Tibial nerve (tissue), 4 donors: ENCODE measurements around the gene STARD8. TPM values are rescaled to one million over a fixed set of nuclear protein-coding genes. Genes with fewer than 3 reads are reported as not detected.
"Not testable (repeated sequence)": the region's sequence is repeated elsewhere in the genome, so short reads cannot be mapped to it uniquely, and the experiment has no call there.

Experiments used
- DNase-seq, 2 donors: peaks; one replicate each; pipeline ENCODE4 v3.0.0-alpha.2; 2019; ENCODE audit warnings: low spot score in 2 of 2
- H3K27ac ChIP-seq, 4 donors: fragments of 200-600 bp; sonication (generic) in 3 of 4; one replicate each; pipeline ENCODE4 v1.5.1; 2017 to 2019; ENCODE audit warnings: mild to moderate bottlenecking in 1 of 4
- H3K27me3 ChIP-seq, 2 donors: fragments of 200-600 bp; sonication (generic) in 1 of 2; one replicate each; pipeline versions ENCODE4 v1.5.1 to v1.6.0; 2017 to 2019
- H3K36me3 ChIP-seq, 3 donors: fragments of 200-600 bp; sonication (generic); one replicate each; pipeline ENCODE4 v1.5.1; 2018 to 2019
- H3K4me1 ChIP-seq, 4 donors: fragments of 200-600 bp; sonication (generic) in 3 of 4; one replicate each; pipeline ENCODE4 v1.5.1; 2017 to 2019
- H3K4me3 ChIP-seq, 4 donors: fragments of 200-600 bp; sonication (generic) in 3 of 4; one replicate each; pipeline ENCODE4 v1.5.1; 2017 to 2019; ENCODE audit warnings: mild to moderate bottlenecking in 1 of 4, moderate library complexity in 1 of 4
- H3K9me3 ChIP-seq, 4 donors: fragments of 200-600 bp; sonication (generic) in 3 of 4; one replicate each; pipeline ENCODE4 v1.5.1; 2017 to 2019
- EP300 ChIP-seq, 2 donors: sonication (generic); formaldehyde crosslinking; IDR thresholded peaks; one replicate each; pipeline ENCODE4 v1.6.1; 2017; ENCODE audit warnings: antibody characterized with exemption in 2 of 2, mild to moderate bottlenecking in 1 of 2
- POLR2A ChIP-seq, 2 donors: fragments of 450-650 bp; IDR thresholded peaks; one replicate each; pipeline ENCODE4 v1.6.1; 2017; ENCODE audit warnings: antibody characterized with exemption in 2 of 2, mild to moderate bottlenecking in 2 of 2, moderate library complexity in 2 of 2
- WGBS, 2 donors: methylation state at CpG; one replicate each; pipeline ENCODE4 v1.1.5; 2018; 5-methylcytosine and 5-hydroxymethylcytosine counted together
- total RNA-seq, 4 donors: library from RNA; depleted of rRNA; stranded (reverse); fragments of >200 nt; gene quantifications; one replicate each; pipeline ENCODE4 v1.1.0, GENCODE V29; 2016
- TF ChIP-seq, protein P1 (sequence below), 5 experiments: fragments of 200-600 bp in 3 of 5; fragments of 450-650 bp in 2 of 5; sonication (generic) in 3 of 5; IDR thresholded peaks; one replicate each; pipeline ENCODE4 v1.5.1; 2016 to 2019; ENCODE audit warnings: antibody characterized with exemption in 5 of 5, mild to moderate bottlenecking in 3 of 5, moderate library complexity in 2 of 5

Gene STARD8
- total RNA-seq, 4 donors from 2014 or later: 20.7 to 30.8 (median 22.0) TPM

DNA sequence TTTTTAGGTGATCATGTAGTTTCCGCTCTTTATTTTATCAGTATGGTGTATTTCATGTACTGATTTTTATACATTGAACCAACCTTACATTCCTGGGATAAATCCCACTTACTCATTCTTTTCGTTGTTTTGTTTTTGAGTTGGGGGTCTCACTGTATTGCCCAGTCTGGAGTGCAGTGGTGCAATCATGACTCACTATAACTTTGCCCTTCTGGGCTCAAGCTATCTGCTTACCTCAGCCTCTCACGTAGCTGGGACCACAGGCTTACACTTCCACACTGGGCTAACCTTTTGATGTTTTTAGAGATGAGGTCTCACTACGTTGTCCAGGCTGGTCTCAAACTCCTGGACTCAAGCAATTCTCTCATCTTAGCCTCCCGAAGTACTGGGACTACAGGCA lies 19.5 kb upstream of the STARD8 start:
- 77 to 96% methylated on average over 5 of the region's 5 CpGs for WGBS, 2 donors
- Histone ChIP-seq H3K36me3 (no peaks in the 10 kb centered on the region), H3K27ac (no peak overlapping the region), H3K4me1 (no peaks in the 10 kb centered on the region), H3K4me3 (no peak overlapping the region), H3K27me3 (peaks cover 0 to 9% of the 10 kb centered on the region in 2 donors), H3K9me3 (no peaks in the 10 kb centered on the region)
- DNase-seq: no peak
- TF ChIP-seq, protein P1, sequence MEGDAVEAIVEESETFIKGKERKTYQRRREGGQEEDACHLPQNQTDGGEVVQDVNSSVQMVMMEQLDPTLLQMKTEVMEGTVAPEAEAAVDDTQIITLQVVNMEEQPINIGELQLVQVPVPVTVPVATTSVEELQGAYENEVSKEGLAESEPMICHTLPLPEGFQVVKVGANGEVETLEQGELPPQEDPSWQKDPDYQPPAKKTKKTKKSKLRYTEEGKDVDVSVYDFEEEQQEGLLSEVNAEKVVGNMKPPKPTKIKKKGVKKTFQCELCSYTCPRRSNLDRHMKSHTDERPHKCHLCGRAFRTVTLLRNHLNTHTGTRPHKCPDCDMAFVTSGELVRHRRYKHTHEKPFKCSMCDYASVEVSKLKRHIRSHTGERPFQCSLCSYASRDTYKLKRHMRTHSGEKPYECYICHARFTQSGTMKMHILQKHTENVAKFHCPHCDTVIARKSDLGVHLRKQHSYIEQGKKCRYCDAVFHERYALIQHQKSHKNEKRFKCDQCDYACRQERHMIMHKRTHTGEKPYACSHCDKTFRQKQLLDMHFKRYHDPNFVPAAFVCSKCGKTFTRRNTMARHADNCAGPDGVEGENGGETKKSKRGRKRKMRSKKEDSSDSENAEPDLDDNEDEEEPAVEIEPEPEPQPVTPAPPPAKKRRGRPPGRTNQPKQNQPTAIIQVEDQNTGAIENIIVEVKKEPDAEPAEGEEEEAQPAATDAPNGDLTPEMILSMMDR (IDR thresholded peaks at IDR 0.05): no peak
- TF ChIP-seq POLR2A (IDR thresholded peaks at IDR 0.05) (no peak), EP300 (IDR thresholded peaks at IDR 0.05) (no peak)

DNA sequence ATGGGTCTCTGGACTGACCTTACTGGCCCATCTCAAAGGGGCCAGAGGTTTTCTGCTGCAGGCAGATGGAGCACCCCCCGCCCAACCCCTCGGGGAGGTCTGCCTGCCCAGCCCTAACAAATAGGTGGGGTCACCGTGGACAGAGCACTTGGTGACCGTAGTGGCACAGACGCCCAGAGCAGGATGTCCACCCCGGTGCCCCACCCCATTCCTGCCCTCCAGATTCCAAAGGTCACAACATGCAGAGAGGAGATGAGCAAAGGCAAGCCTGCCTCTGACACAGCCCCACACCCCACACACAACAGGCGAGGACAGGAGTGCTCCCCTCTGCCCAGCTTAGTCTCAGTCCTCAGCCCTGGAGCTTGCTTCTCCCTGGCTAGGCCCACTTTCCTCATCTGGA lies 17.5 kb upstream of the STARD8 start:
- not testable (repeated sequence) for H3K27me3 ChIP-seq, H3K27ac ChIP-seq, H3K4me1 ChIP-seq, H3K9me3 ChIP-seq, H3K36me3 ChIP-seq, H3K4me3 ChIP-seq, DNase-seq
- no CpG with 5 or more reads among the region's 7 CpGs for WGBS, 2 donors

DNA sequence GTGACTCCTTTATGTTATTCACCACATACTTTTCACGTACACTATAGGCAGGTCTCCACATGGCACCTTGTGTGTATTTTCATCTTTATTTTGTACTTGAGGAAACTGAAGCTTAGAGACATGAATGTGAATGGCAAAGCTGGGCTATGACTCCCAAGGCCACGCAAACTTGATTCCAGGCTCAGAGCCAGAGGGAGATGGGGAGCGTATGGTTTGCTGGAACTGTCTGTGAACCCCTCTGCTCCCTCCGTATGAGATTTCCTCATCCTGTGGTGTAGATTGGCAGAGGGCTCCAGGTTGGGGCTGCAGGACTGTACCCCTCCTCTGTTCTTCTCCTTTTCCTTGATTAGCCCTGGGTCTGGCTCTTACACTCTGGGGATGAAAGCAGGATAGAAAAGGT lies 16.1 kb upstream of the STARD8 start:
- H3K36me3 ChIP-seq: no peaks in the 10 kb centered on the region
- DNase-seq: no peak
- peaks cover 0 to under 1% of the 10 kb centered on the region in 2 donors for H3K27me3 ChIP-seq
- H3K27ac ChIP-seq: no peak overlapping the region
- no peaks in the 10 kb centered on the region for H3K4me1 ChIP-seq
- 55 to 67% methylated on average over 4 of the region's 4 CpGs for WGBS, 2 donors
- TF ChIP-seq EP300 (IDR thresholded peaks at IDR 0.05) (no peak), POLR2A (IDR thresholded peaks at IDR 0.05) (no peak)
- TF ChIP-seq, protein P1 (IDR thresholded peaks at IDR 0.05): no peak
- H3K4me3 ChIP-seq: no peak overlapping the region
- no peaks in the 10 kb centered on the region for H3K9me3 ChIP-seq

DNA sequence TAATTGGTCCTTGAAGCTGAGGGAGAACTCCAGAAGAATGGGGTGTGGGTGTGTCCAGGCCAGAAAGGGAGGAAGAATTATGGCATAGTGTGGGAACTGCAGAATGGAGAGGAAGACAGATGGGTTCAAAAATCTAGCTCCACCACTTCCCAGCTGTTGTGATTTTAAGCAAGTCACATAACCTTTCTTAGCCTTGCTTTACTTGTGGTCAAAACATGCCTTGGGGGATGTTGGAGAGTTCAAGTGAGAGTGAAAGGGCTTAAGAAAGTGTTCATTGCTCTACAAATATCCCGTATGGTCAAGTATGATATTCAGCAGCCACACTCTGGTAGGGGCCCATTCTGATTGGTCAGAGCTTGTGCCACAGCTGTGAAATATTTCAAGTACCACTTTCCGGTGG lies 15.0 kb upstream of the STARD8 start:
- Histone ChIP-seq H3K36me3 (no peaks in the 10 kb centered on the region), H3K9me3 (no peaks in the 10 kb centered on the region), H3K27me3 (no peaks in the 10 kb centered on the region), H3K27ac (no peak overlapping the region), H3K4me3 (no peak overlapping the region), H3K4me1 (no peaks in the 10 kb centered on the region)
- 68 to 89% methylated on average over 2 of the region's 2 CpGs for WGBS, 2 donors
- no peak for TF ChIP-seq POLR2A (IDR thresholded peaks at IDR 0.05)
- TF ChIP-seq, protein P1 (IDR thresholded peaks at IDR 0.05): no peak
- TF ChIP-seq EP300 (IDR thresholded peaks at IDR 0.05): no peak
- DNase-seq: no peak

DNA sequence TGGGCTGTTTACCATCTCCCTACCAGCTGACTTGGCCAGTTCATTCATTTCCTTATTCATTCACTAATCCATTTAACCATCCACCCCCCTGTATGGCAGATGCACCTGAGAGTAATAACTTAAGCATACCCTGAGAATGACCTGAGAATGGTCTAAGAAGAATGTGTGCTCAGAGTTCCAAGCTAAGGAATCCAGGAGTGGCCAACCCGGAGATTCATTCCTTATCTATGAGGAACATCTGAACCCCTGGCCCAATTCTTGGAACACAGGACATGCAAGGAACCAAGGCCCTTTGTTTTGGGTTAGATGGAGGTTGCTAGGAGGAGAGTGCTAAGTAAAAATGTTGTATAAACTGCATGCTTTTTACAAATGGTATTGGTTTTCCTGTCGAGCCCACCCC lies 13.5 kb upstream of the STARD8 start:
- no peak for DNase-seq
- Histone ChIP-seq H3K4me3 (no peak overlapping the region), H3K27ac (no peak overlapping the region), H3K27me3 (no peaks in the 10 kb centered on the region), H3K36me3 (no peaks in the 10 kb centered on the region), H3K4me1 (no peaks in the 10 kb centered on the region), H3K9me3 (no peaks in the 10 kb centered on the region)
- WGBS, 2 donors: 67 to 73% methylated on average over 2 of the region's 2 CpGs
- TF ChIP-seq POLR2A (IDR thresholded peaks at IDR 0.05) (no peak), EP300 (IDR thresholded peaks at IDR 0.05) (no peak)
- TF ChIP-seq, protein P1 (IDR thresholded peaks at IDR 0.05): no peak

DNA sequence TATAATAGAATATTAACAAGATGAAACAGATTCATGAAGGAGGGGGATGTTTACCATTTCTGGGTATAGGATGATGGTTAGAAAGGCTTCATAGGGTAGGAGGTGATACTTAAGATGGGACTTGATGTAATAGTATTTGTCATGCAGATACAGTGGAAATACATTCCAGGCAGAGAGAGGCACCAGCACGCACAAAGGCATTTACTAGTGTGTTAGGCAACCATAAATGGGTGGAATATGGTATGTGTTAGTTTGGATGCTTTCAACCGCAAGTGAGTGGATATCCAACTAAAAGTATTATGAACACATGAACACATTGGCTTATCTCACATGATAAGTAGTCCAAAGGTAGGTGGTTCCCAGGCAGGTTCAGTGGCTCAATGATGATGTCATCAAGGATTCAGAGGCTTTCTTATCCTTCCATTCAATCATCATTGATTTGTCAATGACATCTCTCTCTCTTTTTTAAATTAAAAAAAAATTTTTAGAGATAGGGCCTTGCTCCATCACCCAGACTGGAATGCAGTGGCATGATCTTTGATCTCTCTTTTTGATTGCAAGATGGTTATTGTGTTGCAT lies 12.7 kb upstream of the STARD8 start:
- Histone ChIP-seq H3K4me1 (no peaks in the 10 kb centered on the region), H3K9me3 (no peaks in the 10 kb centered on the region), H3K27me3 (no peaks in the 10 kb centered on the region), H3K27ac (no peak overlapping the region), H3K4me3 (no peak overlapping the region), H3K36me3 (no peaks in the 10 kb centered on the region)
- no peak for TF ChIP-seq POLR2A (IDR thresholded peaks at IDR 0.05)
- TF ChIP-seq, protein P1 (IDR thresholded peaks at IDR 0.05): no peak
- no peak for TF ChIP-seq EP300 (IDR thresholded peaks at IDR 0.05)
- WGBS, 2 donors: 68 to 83% methylated on average over 2 of the region's 2 CpGs
- DNase-seq: no peak
